Activated T-cell treated with anti-CD3 and anti-CD28 coated beads, Interleukin-2, amount 50 U/mL, for 4 hours (primary cell): ENCODE results near the gene BAIAP2L2. TPM values are rescaled to one million over a fixed set of nuclear protein-coding genes. Genes with fewer than 3 reads are reported as not detected.
"Not testable (repeated sequence)": the region's sequence is repeated elsewhere in the genome, so short reads cannot be mapped to it uniquely, and the experiment has no call there.

Experiments
- ATAC-seq, 2 donors: fragments of 200-7000 bp; cut with Tn5 transposase; one replicate each; pipeline ENCODE4 v1.10.0; 2021
- DNase-seq: peaks from one replicate; pipeline ENCODE4 v3.0.0-alpha.2; 2020
- H3K27me3 Mint-ChIP-seq: one replicate; pipeline ENCODE4 v1.8.0; 2021; ENCODE audit warnings: low read depth, mixed read lengths
- H3K36me3 Mint-ChIP-seq: one replicate; pipeline ENCODE4 v1.8.0; 2022; ENCODE audit warnings: mixed read lengths; ENCODE audit not compliant: insufficient read depth
- H3K4me1 Mint-ChIP-seq: one replicate; pipeline ENCODE4 v1.8.0; 2021; ENCODE audit warnings: low read depth, mixed read lengths
- H3K4me3 Mint-ChIP-seq: one replicate; pipeline ENCODE4 v1.8.0; 2021; ENCODE audit warnings: mild to moderate bottlenecking, moderate library complexity, mixed read lengths
- H3K9me3 Mint-ChIP-seq: one replicate; pipeline ENCODE4 v1.8.0; 2021; ENCODE audit warnings: mixed read lengths
- total RNA-seq, 3 donors: library from RNA; stranded (reverse); gene quantifications; one replicate each; pipeline ENCODE4 v1.2.1, GENCODE V29; 2021

Gene BAIAP2L2, protein sequence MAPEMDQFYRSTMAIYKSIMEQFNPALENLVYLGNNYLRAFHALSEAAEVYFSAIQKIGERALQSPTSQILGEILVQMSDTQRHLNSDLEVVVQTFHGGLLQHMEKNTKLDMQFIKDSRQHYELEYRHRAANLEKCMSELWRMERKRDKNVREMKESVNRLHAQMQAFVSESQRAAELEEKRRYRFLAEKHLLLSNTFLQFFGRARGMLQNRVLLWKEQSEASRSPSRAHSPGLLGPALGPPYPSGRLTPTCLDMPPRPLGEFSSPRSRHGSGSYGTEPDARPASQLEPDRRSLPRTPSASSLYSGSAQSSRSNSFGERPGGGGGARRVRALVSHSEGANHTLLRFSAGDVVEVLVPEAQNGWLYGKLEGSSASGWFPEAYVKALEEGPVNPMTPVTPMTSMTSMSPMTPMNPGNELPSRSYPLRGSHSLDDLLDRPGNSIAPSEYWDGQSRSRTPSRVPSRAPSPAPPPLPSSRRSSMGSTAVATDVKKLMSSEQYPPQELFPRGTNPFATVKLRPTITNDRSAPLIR
- total RNA-seq, result under 1 TPM; 0.32 to 0.43 (median 0.38) TPM

DNA sequence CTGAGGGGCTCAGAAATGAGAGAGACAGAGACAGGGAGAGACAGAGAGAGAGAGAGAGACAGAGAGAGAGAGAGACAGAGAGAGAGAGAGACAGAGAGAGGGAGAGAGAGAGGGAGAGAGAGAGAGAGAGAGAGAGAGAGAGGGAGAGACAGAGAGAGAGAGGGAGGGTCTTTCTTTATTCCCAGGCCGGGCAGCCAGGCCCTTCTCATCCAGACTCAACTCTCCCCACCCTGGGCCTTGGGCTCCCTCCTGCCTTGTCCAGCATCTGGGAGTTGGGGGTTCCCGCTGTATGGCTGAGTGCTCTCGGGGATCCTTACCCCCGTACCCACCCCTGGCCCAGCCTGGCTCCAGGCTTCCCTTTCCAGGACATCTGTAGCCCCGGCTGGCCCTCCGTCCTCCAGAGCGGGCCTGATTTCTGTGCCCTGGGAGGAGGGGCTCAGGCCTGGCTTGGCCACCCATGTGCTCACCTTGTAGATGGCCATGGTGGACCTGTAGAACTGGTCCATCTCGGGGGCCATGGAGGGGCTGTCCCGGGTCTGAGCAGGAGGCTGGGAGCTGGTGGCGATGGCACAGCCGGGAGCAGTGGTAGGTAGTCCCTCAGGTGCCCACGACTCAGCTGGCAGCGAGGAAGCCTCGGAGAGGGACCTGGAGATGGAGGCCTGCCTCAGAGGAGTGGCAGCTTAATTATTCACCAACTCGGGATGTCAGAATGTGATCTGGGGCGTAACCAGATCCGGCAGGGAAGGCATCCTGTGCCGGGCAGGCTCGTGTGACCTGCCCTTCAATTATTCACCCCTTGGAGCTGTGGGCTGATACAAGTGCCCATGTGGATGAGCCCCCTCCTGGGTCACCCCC is at the start of gene BAIAP2L2:
TSS of gene BAIAP2L2 (minus strand) at position 677 of the 855 bp plus-strand sequence. CDS start at position 518, 159 bp downstream.
- H3K36me3 Mint-ChIP-seq, result peaks cover 5% of the 10 kb centered on the region
- ATAC-seq, result no peak
- no peak for DNase-seq
- no peaks in the 10 kb centered on the region for H3K4me1 Mint-ChIP-seq
- H3K9me3 Mint-ChIP-seq, result no peaks in the 10 kb centered on the region
- no peaks in the 10 kb centered on the region for H3K27me3 Mint-ChIP-seq
- no peak within 1 kb of the TSS for H3K4me3 Mint-ChIP-seq

DNA sequence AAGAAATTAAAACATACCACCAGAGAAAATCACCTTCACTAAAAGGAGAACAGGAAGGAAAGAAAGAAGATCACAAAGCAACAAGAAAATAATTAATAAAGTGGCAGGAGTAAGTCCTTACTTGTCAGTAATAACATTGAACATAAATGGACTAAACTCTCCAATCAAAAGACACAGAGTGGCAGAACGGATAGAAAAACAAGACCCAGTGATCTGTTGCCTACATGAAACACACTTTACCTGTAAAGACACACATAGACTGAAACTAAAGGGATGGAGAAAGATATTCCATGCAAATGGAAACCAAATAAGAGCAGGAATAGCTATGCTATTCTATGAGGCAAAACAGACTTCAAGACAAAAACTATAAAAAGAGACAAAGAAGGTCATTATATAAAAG is 45.2 kb upstream of the BAIAP2L2 start:
- ATAC-seq, result no peak
- Mint-ChIP-seq H3K36me3 (peaks cover 15% of the 10 kb centered on the region), H3K4me1 (peaks cover 9% of the 10 kb centered on the region), H3K4me3 (no peak overlapping the region), H3K27me3 (no peaks in the 10 kb centered on the region), H3K9me3 (no peaks in the 10 kb centered on the region)
- DNase-seq, result no peak

DNA sequence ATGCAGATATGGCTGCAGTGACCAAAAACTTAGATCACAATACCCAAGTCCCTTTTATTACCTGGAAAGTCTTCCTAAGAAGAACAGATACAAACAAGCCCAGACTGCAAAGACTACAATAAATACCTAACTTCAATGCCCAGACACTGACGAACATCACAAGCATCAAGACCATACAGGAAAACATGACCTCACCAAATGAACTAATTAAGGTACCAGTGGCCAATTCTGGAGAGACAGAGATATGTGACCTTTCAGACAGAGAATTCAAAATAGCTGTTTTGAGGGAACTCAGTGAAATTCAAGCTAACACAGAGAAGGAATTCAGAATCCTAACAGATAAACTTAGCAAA is 44.1 kb upstream of the BAIAP2L2 start:
- not testable (repeated sequence) for H3K4me3 Mint-ChIP-seq, H3K27me3 Mint-ChIP-seq, H3K9me3 Mint-ChIP-seq, H3K4me1 Mint-ChIP-seq, ATAC-seq, DNase-seq
- peaks cover 12% of the 10 kb centered on the region for H3K36me3 Mint-ChIP-seq

DNA sequence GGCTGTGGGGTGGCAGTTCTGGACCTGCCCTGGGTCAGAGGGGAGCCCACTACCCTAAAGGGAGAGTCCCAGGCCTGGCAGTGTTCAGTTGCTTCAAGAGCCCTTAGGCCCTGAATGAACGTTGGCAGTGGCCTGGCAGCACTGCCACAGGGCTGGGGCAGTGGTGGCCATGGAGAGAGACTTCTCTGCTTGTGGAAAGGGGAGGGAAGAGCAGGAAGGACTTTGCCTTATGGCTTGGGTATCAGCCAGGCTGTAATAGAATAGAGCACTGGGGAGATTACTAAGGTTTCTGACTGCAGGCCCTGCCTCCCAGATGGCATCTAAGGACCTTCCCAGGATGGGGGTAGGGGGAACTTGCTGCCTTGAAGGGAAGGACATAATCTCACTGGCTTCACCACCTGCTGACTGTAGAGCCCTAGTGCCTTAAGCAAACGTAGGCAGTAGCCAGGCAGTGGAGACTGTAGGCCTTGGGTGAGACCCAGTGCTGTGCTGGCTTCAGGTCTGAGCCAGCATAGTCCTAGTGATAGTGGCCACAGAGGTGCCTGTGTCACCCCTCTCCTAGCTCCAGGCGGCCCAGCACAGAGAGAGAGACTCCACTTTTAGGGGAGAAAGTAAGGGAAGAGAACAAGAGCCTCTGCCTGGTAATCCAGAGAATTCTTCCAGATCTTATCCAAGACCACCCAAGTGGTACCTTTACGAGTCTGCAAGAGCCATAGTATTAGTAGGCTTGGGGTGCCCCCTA is 43.5 kb upstream of the BAIAP2L2 start:
- ATAC-seq (no peak), DNase-seq (no peak)
- H3K9me3 Mint-ChIP-seq, result no peaks in the 10 kb centered on the region
- peaks cover 14% of the 10 kb centered on the region for H3K36me3 Mint-ChIP-seq
- H3K27me3 Mint-ChIP-seq, result no peaks in the 10 kb centered on the region
- H3K4me1 Mint-ChIP-seq, result peaks cover 10% of the 10 kb centered on the region
- no peak overlapping the region for H3K4me3 Mint-ChIP-seq

DNA sequence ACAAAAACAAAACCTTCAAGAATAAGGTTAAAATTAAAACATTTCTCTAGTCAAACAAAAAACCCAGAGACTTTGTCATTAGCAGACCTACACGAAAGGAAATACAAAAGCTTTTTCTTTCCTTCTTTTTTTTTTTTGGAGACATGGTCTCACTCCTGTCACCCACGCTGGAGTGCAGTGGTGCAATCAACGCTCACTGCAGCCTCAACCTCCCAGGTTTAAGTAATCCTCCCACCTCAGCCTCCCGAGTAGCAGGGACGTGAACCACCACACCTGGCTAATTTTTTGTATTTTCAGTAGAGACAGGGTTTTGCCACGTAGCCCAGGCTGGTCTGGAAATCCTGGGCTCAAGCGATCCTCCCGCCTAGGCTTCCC is 40.6 kb upstream of the BAIAP2L2 start:
- DNase-seq, result no peak
- ATAC-seq, result no peak

DNA sequence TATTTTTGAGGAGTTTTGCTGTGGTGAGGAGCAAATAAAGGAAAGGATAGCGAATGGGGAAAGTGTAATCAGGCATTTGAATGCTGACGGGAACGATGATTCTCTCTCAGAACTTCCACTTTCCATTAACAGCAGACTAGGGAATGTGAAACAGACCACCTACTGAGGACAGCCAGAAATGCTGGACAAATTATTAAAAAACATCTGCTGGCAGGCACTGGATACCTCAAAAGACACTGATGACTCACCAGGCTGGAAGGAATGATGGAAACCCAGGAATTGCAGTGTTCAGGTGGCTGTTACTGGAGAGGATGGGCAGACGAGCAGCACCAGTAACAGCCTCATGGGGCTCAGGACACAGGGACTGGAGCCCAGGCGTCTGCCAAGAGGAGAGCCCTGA is 37.8 kb upstream of the BAIAP2L2 start:
- no peaks in the 10 kb centered on the region for H3K27me3 Mint-ChIP-seq
- no peak overlapping the region for H3K4me3 Mint-ChIP-seq
- no peaks in the 10 kb centered on the region for H3K9me3 Mint-ChIP-seq
- peaks cover 18% of the 10 kb centered on the region for H3K4me1 Mint-ChIP-seq
- DNase-seq (no peak), ATAC-seq (no peak)
- peaks cover 11% of the 10 kb centered on the region for H3K36me3 Mint-ChIP-seq

More for the DNA sequence above, 40.6 kb upstream of the BAIAP2L2 start:
- H3K4me1 Mint-ChIP-seq, result peaks cover 19% of the 10 kb centered on the region
- no peaks in the 10 kb centered on the region for H3K9me3 Mint-ChIP-seq
- H3K36me3 Mint-ChIP-seq, result peaks cover 8% of the 10 kb centered on the region
- no peaks in the 10 kb centered on the region for H3K27me3 Mint-ChIP-seq
- H3K4me3 Mint-ChIP-seq, result no peak overlapping the region

DNA sequence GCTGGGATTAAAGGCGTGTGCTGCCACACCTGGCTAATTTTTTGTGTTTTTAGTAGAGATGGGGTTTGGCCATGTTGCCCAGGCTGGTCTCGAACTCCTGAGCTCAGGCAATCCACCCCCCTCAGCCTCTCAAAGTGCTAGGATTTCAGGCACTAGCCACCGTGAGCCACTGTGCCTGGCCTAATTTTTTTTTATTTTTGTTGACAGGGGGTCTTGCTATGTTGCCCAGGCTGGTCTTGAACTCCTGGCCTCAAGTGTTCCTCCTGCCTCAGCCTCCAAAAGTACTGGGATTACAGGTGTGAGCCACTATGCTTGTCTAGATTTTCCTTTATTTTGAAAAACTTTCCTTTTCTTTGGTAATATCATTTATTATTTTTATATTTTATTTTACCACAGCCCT is 35.7 kb upstream of the BAIAP2L2 start:
- not testable (repeated sequence) for DNase-seq, H3K9me3 Mint-ChIP-seq, ATAC-seq, H3K36me3 Mint-ChIP-seq, H3K4me3 Mint-ChIP-seq, H3K27me3 Mint-ChIP-seq
- peaks cover 22% of the 10 kb centered on the region for H3K4me1 Mint-ChIP-seq

DNA sequence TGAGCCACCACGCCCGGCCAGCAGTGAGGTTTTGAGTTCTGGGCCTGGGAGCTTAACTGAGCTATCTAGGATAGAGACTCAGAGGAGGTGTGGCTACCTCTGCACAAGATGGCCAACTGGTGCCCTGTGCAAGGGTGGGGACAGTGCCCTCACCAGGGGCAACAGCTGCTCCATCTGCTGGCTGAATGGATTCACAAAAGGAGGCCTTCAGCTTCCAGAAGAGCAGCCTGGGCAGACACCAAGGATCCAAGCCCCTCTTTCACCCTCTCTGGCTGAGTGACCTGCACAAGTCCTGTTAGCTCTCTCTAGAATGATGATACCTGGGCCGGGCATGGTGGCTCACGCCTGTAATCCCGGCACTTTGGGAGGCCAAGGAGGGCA is 33.5 kb upstream of the BAIAP2L2 start:
- Mint-ChIP-seq H3K27me3 (no peaks in the 10 kb centered on the region), H3K36me3 (peaks cover 9% of the 10 kb centered on the region), H3K9me3 (no peaks in the 10 kb centered on the region), H3K4me1 (peaks cover 20% of the 10 kb centered on the region), H3K4me3 (no peak overlapping the region)
- DNase-seq, result no peak
- ATAC-seq, result no peak

DNA sequence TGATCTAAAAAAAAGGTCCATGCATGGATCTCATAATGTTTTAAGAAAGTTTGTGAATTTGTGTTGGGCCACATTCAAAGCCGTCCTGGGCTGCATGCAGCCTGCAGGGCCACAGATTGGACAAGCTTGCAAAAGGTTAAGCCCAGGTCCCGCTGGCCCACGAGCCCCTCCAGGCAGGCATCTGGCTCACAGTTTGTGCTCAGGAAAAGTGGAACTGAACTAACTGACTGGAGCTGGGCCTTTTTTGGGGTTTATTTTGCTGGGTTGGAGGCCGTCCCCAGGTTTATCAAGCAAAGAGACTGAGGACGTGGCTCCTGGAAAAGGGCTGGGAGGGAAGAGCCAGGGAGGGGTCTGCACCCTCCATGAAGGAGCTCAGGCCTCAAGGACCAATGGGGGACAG is 32.1 kb upstream of the BAIAP2L2 start:
- H3K4me3 Mint-ChIP-seq, result no peak overlapping the region
- H3K9me3 Mint-ChIP-seq, result no peaks in the 10 kb centered on the region
- no peak for ATAC-seq
- H3K36me3 Mint-ChIP-seq, result peaks cover 11% of the 10 kb centered on the region
- H3K4me1 Mint-ChIP-seq, result peaks cover 11% of the 10 kb centered on the region
- no peak for DNase-seq
- no peaks in the 10 kb centered on the region for H3K27me3 Mint-ChIP-seq

DNA sequence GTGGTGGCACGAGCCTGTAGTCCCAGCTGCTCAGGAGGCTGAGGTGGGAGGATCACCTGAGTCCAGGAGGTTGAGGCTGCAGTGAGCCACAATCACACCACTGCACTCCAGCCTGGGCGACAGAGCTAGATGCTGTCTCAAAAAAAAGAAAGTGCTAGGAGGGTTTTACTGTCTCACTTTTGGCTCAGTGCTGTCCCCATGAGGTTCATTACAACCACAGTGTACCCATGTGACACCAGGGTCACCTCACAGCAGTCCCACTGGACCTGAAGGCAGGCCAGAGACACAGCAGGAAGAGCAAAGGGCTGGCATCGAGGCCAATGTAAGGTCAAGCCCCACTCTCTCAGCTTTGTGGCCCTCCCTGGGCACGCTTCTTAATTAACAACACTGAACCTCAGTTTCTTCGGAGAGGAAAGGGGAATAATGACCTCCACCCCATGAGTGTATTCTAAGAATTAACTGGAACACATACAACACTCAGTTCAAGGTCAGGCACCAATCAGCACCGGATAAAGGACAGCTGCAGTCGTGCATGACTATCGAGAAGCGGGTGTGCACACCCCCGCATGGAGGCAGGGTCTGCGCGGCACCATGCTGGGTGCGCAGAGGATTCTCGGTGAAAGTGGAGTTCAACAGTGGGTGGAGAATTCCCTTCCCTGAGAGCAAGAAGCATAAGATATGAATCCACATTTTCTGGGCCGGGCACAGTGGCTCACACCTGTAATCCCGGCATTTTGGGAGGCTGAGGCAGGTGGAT is 30.9 kb upstream of the BAIAP2L2 start:
- Mint-ChIP-seq H3K4me1 (peaks cover 6% of the 10 kb centered on the region), H3K36me3 (peaks cover 11% of the 10 kb centered on the region), H3K9me3 (no peaks in the 10 kb centered on the region), H3K27me3 (no peaks in the 10 kb centered on the region), H3K4me3 (no peak overlapping the region)
- no peak for DNase-seq
- ATAC-seq, result no peak

DNA sequence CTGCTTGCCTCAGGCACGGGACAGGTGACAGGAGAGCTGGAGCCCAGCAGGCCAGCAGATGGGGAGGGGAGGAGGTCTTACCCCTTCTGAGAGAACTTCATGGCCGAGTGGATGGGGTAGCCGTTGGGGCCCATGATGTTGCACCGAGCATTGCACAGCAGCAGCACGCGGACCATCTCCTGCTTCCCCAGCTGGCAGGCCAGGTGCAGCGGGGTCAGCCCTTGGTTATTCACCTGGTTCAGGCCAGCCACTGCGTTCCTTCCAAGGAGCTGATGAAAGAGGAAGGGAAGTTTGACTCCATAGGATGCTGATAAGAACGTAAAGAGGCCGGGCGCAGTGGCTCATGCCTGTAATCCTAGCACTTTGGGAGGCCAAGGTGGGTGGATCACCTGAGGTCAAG is 29.4 kb upstream of the BAIAP2L2 start:
- DNase-seq, result no peak
- H3K4me1 Mint-ChIP-seq, result peaks cover 6% of the 10 kb centered on the region
- H3K36me3 Mint-ChIP-seq, result peaks cover 23% of the 10 kb centered on the region
- H3K27me3 Mint-ChIP-seq, result no peaks in the 10 kb centered on the region
- no peak overlapping the region for H3K4me3 Mint-ChIP-seq
- H3K9me3 Mint-ChIP-seq, result no peaks in the 10 kb centered on the region
- ATAC-seq, result no peak

DNA sequence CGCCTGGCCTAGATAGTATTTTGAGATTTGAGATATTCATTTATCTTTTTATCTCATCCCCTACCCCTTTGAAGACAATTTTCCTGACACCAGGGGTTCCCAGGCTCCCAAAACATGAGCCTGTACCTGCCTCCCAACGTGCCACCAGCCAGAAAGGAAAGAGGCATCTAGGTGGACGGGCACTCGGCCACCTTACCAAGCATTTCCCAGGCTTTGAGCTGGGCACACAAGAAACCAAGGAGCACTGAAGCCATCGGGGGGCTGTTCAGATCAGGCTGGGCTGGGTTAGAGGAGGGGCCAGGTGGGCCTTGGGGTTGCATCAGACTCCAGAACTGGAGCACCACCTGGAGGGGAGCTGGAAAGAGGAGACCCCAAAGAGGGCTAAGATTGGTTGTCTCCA is 28.5 kb upstream of the BAIAP2L2 start:
- H3K4me1 Mint-ChIP-seq, result peaks cover 6% of the 10 kb centered on the region
- H3K4me3 Mint-ChIP-seq, result no peak overlapping the region
- ATAC-seq (no peak), DNase-seq (no peak)
- no peaks in the 10 kb centered on the region for H3K9me3 Mint-ChIP-seq
- peaks cover 26% of the 10 kb centered on the region for H3K36me3 Mint-ChIP-seq
- H3K27me3 Mint-ChIP-seq, result no peaks in the 10 kb centered on the region

DNA sequence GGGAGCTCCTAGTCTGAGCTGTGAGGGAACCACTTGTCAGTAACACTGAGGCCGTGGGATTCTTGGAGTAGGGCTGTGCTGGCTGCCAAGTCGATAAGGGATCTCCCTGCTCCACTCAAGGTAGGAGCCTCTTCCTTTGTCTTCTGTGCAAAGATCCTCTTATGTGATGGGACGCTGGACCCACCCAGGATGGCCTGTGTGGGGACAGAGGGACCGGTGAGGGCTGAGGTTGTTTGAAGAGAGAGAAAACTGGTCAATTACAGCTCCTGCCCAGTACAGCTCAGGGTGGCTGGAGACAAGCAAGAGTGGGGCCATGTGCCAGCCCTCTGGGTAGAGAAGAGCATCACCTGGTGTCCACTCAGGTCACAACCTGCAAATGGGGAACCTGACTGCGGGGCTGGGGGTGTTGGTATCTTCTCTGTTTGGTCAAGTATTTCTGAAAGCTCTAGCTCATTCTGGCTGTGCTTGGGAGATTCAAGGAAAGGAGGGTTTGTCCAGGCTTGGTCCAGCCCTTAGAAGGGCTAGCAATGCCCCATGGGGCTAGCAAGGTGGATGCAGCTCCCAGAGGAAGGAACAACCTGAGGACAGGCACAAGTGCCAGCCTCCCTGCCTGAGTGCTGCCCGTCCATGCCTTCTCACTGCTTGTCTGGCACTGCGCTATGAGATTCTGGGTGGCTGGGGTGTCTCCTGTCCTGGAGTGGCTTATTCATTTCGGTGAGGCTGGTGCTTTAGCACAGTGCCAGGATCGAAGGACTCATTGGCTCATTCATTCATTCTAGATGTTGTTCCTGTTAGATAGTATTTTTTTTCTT is 27.6 kb upstream of the BAIAP2L2 start:
- peaks cover 22% of the 10 kb centered on the region for H3K36me3 Mint-ChIP-seq
- ATAC-seq, result no peak
- no peak overlapping the region for H3K4me3 Mint-ChIP-seq

More for the DNA sequence above, 27.6 kb upstream of the BAIAP2L2 start:
- Mint-ChIP-seq H3K4me1 (peaks cover 2% of the 10 kb centered on the region), H3K9me3 (no peaks in the 10 kb centered on the region), H3K27me3 (no peaks in the 10 kb centered on the region)
- DNase-seq, result no peak
